Gastroesophageal sphincter (tissue), 3 donors: Measurements from ENCODE around the gene CTXND2.

Source experiments
- POLR2A ChIP-seq, 2 donors: fragments of 450-650 bp; IDR thresholded peaks; one replicate each; pipeline ENCODE4 v1.6.1; 2017; ENCODE audit warnings: antibody characterized with exemption in 2 of 2, mild to moderate bottlenecking in 2 of 2, moderate library complexity in 1 of 2
- TF ChIP-seq, protein P1 (sequence below), 4 experiments: fragments of 200-600 bp in 2 of 4; fragments of 450-650 bp in 2 of 4; sonication (generic) in 1 of 4; IDR thresholded peaks; one replicate each; pipeline ENCODE4 v1.5.1; 2017 to 2019; ENCODE audit warnings: antibody characterized with exemption in 4 of 4, mild to moderate bottlenecking in 2 of 4, moderate library complexity in 2 of 4

DNA sequence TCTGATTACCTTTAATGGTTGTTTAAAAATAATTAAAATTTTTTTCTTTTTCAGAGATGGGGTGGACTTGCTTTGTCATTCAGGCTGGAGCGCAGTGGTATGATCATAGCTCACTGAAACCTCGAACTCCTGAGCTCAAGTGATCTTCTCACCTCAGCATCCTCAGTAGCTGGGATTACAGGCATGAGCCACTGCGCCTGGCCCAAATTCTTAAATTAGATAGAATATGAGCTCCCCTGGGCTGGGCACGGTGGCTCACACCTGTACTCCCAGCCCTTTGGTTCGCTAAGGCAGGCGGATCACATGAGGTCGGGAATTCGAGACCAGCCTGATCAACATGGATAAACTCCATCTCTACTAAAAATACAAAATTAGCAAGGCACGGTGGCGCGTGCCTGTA lies 70.7 kb downstream of the CTXND2 start:
- TF ChIP-seq, protein P1, sequence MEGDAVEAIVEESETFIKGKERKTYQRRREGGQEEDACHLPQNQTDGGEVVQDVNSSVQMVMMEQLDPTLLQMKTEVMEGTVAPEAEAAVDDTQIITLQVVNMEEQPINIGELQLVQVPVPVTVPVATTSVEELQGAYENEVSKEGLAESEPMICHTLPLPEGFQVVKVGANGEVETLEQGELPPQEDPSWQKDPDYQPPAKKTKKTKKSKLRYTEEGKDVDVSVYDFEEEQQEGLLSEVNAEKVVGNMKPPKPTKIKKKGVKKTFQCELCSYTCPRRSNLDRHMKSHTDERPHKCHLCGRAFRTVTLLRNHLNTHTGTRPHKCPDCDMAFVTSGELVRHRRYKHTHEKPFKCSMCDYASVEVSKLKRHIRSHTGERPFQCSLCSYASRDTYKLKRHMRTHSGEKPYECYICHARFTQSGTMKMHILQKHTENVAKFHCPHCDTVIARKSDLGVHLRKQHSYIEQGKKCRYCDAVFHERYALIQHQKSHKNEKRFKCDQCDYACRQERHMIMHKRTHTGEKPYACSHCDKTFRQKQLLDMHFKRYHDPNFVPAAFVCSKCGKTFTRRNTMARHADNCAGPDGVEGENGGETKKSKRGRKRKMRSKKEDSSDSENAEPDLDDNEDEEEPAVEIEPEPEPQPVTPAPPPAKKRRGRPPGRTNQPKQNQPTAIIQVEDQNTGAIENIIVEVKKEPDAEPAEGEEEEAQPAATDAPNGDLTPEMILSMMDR (IDR thresholded peaks at IDR 0.05): no peak
- TF ChIP-seq POLR2A (IDR thresholded peaks at IDR 0.05): no peak
